ENCODE measurements around the gene DYRK1A. TPM values are rescaled to one million over a fixed set of nuclear protein-coding genes. Genes with fewer than 3 reads are reported as not detected.

The DYRK1A gene
- polyA plus RNA-seq, 12 donors, result 53.7 to 71.2 (median 62.3) TPM; not detected in 1

DNA sequence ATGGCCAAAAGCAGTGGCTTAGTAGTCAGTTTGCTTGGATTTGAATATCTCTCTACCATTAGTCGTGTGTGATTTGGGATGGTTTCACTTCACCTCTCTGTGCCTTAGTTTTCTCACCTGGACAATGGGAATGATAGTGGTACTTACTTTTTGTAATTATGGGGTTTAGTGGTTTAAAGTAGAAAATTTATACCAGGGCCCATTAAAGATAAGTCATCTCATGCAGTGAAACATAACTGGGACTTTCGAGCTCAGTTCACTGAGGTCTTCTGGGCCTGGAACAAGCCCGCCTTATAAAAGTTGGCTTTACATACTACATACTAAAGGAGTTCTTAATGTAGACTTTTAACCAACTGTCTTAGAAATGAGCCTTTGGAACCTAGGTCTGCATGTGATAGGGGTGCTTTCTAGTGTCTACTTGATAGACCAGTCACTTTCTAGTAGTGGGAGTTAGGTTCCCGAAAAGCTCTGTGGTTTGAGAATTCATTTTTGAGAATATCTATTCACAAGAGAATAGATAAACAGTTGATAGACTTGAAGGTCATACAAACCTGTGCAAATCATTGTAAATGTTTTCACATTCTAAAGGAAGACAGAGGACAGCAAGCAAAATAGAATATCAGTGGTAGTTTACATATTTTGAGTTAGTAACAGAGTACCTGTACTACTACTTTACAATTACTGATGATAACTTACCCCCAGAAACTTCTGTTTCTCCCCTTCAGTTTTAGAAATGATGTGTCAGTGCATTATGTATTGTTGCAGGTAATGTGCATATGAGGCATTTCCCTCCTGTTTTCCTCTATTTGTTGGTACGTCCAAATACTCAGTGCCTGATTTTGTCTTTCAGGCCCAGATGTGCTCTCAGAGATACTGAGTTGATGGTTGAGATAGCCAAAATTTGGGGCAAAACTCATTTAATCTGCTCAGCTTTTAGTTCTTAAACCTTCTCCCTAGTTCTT, 48.0 kb downstream of the DYRK1A start:
- DNase-seq, result no peak

DNA sequence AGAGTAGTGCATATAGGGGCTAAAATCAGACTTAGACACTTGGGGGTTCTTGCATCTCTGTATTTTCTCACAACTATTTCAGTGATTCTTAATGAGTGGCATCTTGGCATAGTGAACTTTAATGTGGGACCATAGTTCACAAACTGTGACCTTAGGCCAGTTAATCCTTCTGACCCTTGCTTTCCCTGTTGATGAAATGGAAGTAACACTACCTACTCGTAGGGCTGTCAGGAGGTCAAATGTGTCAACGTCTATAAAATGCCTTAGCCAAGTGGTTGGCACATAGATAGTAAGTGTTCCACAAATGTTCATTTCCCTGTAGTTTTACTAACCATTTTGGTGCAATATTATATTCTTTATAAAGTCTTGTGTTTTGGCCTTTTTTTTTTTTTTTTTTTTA, 49.4 kb downstream of the DYRK1A start:
- no peak for DNase-seq

DNA sequence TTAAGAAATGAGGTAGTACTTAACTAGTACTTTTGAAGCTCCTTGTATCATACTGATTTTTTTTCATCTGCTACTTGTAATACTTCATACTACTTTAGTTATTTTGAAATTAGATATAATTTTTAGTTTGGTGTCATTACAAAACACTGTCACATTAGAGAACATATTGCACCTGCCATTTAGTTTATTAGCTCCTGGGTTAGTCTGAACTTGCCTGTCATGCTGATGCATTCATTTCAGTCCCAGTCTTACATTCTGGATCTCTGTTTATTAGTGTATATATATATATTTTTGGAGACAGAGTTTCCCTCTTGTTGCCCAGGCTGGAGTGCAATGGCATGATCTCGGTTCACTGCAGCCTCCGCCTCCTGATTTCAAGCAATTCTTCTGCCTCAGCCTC, 50.3 kb downstream of the DYRK1A start:
- no peak for DNase-seq

DNA sequence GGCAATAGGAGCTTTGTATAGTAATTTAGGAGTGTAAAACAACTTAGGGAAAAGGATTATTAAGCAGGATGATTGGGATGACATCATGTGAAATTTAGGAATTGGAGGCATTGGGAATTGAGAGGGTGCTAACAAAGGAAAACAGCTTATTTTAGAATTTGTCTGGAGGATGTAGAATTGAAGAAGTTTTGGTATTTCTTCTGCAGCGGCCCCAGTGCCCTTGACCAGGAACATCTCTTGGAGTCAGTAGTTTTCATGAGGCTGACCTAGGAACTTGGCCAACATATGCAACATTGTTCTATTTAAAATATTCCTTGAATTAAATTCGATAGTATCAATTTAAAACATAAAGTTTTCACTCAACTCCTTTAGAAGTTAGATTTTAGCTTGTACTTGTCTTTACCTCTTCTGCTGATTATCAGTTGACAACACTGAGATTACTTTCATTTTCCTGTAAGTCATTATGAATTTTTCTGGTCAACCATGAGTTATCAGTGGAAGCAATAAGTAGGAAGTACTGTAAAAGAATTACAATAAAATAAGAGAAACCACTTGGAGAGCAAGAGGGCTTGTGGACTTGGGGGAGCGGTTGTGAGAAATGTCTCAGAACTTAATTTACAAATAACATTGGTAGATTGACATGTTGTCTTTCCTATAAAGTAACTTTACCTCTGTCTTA, 52.8 kb downstream of the DYRK1A start:
- DNase-seq, result no peak

DNA sequence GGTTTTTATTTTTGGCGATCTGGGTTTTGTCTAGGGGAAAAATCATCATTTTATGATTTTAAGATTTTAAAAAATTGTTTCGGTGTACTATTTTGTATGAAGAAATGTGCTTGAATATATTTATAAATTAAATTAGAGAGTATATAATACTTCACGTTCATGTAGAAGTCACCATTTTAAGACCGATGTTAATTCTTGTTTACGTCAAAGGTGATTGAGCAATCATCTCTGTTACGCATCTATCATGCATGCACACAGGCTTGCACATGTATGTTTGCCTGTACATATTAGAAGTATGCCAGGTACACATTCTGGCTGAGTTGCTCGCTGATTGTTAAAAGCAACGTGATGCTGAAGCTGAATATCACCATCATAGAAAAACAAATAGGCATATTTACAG, 54.7 kb downstream of the DYRK1A start:
- DNase-seq, result no peak

DNA sequence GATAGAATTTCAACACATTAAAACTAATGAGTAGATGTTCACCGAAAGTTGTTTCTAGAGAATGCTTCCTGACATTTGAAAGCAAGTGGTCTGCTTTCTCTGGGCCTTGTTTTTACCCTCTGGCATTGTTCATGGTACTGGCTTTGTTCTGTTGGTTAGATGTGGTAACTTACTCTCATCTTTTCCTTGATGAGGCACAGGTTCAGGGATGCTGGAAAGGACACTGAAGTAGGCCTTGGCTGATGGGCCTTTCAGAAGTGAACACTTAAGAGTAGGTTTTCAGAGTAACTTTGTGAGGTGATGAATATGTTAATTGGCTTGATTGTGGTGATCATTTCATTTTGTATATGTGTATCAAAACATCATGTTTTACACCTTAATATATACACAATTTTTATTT, 55.8 kb downstream of the DYRK1A start:
- no peak for DNase-seq

DNA sequence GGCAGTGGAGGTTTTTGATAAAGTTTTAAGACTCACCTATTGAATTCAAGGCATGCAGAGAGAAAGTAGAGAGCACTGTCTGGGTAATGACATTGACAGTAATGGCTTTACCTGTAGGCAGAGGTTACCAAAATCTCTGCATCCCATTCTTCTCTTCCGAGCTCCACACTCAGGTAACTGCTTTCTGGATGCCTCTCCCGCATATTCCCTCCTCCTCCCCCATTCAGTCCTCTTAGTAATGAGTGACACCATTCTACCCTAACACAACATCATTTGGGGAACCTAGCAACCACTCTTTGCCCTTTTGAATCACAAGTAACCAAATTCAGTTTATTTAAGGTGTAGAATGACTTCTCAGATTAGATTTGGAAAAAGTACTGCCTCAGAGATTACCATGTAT, 56.5 kb downstream of the DYRK1A start:
- no peak for DNase-seq

DNA sequence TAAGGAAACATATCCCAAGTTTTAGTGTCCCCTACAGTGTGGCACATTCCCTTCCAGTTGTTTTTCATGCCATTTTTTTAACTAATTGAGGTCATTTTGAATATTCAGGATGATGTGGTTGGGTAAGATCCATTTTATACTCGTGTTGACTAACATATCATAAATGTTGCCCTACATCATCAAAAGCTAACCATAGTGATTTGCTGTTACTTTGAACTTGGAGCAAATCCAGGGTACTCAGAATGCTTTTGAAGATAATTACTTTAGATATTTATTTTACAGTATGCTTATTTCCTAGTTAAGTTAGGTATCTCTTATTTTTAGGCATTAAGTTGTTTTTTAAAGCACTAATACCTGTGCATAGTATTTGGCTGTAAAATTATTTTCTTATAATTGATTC, 57.8 kb downstream of the DYRK1A start:
- DNase-seq, result no peak

DNA sequence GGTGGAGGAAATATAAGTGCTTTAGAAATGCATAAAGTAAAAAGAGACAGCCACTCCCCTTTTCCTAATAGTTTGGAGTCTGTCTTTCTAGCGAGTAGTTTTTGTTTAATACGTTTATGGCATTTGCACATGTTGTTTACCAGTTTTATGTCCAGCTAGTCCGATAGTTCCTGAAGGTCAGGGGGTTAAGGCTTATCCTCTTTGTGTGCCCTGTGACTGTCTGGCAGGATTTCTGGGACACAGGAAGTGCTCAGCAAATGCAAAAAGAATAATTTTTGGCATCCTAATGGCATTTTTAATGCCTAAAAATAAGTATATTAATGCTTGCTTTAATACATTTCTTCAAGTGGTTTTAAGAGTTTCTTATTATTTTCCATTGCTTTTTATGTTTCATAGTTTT, 58.4 kb downstream of the DYRK1A start:
- no peak for DNase-seq

DNA sequence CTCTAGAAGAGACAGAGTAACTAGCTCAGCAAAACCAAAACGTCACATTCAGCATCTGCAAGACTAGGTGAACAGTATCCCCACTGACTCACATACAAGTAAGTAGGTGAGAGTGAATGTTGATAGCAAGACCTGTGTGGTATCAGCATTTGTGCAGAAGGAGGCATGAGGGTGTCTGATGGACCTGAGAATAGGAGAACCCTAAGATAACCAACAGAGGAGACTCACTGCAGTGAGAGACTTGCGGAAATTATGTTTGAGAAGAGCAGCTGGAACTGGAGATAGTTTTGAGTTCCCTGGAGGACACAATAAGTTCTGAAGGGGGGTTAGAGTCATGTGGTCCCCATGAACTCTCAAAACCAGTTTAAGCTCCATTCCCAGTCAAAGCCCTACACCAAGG, 59.1 kb downstream of the DYRK1A start:
- DNase-seq, result no peak

DNA sequence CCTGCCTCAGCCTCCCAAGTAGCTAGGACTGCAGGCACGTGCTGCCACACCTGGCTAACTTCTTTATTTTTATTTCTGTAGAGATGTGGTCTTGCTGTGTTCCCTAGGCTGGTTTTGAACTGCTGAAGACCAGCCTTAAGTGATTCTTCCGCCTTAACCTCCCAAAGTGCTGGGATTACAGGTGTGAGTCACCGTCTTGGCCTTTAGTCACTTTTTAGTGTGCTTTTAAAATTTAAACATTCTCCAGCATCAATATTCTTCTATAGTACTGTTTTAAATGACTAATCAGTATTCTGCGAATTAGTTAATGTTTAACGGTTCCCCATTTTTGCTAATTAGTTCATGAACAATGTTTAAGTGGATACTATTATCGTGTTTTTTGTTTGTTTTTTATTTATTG, 60.6 kb downstream of the DYRK1A start:
- DNase-seq, result no peak

DNA sequence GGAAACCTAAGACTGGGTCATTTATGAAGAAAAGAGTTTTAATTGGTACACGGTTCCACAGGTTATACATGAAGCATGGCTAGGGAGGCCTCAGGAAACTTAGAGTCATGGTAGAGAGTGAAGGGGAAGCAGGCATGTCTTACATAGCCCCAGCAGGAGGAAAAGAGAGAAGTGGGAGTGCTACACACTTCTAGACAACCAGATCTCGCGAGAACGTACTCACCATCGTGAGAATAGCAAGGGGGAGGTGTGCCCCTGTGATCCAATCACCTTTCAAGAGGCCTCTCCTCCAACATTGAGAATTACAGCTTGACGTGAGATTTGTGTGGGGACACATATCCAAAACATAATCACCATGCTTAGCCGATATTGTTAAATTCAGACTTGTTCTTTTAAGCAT, 62.8 kb downstream of the DYRK1A start:
- no peak for DNase-seq

DNA sequence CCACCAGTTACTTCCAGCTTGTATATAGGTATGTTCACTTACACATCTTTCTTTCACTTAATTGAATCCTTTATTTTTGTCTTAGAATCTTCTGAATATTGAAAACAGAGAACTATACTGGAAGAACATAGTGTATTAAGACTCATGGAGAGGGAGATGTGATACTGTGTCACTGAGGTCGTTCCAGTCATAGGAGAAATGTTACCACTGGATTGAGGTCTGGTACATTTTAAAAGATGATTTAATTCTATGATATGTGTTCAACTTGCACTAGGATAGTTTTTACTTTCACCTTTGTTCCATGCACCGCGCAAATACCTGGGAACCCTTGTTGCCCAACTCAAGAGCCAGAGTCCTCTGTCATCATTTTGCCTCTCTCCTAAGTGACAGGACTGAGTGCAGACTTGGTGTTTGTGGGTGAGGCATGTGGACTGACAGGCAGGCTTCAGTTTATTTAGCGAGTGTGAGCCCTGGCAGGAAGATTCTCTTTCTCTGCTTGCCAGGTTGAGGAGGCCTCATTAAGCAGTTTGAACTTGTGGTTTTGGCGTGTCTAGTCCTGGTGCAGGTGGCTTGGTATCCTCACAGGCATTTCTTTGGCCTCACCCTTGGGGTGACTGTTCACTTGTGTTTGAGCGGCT, 63.7 kb downstream of the DYRK1A start:
- no peak for DNase-seq

DNA sequence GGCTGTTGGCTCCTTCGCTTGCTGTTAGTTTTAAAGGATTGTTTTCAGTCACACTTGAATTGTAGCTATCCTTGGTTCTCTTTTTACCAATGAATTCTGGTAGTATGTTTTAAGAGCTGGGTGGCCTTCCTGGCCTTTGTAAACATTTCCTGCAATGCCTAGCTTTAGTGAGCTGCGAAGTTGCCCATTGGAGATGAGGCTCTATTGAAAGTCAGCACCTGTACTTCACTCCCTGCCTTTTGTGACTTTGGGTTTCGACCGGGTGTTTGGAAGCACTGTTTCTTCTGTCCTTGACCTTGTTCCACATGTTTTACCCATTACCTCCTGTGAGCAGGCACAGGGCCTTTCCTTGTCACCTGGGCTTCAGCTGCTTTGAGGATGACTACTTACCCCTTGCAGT, 64.7 kb downstream of the DYRK1A start:
- DNase-seq, result no peak

DNA sequence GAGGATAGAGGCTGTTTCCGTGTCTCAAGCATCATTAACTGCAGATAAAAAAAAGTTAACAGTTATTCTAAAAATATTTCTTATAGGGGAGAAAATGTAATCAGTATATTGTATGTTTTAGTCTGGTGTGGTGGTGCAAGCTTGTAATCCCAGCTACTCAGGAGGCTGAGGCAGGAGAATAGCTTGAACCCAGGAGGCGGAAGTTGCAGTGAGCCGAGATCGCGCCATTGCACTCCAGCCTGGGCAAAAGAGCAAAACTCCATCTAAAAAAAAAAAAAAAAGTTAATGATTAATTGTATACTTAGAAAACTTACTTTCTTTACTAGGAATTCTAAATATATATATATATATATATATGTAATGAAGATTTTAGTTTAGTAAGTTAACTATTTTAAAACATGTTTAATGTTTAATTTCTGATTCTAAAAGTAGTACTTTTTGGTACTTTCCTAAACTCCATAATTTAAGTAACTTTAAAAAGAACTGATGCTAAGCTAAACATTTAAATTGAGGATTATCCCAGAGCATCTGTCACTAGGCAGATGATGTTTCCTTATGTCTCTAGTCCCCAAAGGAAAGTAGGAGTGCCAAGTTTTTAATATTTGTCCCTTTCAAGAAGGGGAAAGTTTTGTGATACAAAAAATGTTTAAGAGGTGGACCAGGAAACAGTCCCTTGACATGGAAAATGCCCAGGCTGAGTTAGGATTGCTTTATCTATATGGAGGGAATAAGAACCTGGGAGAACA, 66.3 kb downstream of the DYRK1A start:
- no peak for DNase-seq

DNA sequence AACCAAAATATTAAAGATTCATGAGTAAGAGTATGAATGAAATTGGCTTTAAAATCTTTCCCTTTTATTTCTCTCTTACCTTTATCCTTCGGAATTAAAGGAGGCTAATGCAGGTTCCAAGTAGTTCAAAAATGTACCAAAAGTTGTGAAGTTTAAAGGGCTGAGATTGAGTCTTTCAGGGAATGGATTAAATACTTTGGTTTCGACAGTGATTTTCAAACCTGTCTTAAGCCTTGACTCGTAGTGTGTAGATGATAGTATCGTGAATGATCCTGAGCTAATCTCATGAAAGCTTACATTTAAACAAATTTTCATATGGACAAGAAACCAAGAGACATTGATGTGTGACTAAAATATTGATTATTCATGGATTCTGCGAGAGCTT, 66.9 kb downstream of the DYRK1A start:
- DNase-seq, result no peak

DNA sequence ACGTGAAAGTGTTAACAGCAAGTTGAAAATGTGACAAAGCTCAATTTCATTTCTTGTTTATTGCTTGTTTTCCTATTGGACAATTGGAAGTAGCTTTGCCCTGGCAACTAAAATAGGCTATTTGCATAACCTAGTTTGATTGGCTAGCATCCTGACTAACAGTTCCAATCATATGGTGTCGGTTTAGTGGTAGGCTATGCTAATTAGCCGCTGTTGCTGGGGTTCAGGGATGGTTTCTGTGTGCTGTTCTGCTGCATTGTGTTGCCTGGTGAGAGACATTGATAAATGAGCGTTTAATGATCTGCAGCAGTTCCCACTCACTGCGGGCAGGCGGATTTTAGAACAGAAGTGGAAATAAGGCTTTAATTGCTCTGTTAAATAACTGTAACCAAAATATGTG, 68.5 kb downstream of the DYRK1A start:
- peak; percentile 87 for DNase-seq

DNA sequence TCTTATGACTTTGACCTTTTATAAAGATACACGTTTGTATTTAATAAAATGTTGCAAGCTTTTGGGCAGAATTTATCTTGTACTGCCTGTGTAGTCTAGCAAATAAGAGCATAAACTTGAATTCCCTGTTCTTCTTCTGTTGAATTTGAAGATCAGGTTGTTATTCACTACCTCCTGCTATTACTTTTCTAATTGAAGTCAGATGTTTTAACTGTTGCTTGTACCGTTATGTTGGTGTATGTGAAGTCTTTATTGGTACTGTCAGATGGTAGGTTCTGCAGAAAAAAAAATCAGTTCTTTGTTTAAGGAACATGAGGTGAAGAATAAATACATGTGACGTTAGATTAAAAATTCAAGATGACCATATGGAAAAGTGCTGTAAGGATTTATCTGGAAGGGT, 69.1 kb downstream of the DYRK1A start:
- no peak for DNase-seq

DNA sequence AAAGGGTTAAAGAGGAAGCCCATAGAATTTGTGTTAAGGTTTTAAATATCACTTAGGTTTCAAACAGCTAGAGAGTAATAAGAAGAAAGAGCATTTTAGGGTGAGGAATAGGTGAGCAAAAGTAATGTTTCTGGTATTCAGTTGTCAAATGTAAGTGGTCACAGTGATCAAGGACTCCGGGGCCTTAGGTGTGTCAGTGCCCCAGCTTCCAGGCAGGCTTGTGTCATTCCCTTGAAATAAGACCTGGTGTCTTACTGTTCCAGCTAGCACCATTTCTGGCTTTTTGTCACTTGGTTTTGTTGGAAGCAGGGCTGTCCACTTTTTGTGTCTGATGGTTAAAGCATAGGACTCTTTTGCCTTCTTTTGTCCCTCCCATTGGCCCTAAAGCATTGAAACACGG, 69.6 kb downstream of the DYRK1A start:
- DNase-seq, result no peak

DNA sequence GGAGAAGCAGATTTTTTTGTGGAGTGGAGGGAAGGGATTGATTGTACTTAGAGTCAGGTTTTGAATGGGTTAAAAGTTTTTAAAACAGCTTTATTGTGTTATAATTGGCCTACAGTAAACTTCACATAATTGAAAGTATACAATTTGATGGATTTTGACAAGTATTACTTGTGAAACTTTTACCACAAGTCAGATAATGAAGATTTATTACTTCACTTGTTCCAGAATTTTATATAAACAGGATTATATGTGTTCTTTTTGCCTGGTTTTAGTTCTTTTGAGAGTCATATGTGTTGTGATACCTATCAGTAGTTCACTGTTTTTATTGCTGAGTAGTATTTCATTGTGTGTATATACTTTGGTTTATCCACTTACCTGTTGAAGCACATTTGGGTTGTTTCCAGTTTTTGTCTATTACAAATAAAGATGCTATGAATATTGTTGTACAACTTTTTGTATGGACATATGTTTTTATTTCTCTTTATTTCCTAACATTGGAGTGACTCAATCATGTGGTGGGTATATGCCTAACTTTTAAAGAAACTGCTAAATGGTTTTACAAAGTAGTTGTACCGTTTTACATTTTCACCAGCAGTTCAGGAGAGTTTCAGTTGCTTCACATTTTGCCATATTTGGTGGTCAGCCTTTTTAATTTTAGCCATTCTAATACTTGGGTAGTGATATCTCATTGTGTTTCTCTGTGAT, 71.0 kb downstream of the DYRK1A start:
- DNase-seq, result no peak

DNA sequence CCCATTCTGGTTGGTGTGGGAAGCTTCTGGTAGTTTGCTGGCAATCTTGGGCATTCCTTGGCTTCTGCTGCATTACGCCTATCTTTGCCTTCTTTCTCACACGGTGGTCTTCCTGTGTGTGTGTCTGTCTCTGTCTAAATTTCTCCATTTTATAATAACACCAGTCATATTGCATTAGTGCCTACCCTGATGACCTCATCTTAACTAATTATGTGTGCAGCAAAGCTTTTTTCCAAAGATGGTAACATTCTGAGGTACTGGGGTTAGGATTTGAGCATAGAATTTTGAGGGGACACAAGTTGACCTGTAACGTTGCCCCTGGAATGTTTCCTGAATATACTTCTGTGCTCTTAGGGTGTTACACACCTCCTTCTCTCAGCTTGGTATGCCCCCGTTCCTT, 77.1 kb downstream of the DYRK1A start:
- no peak for DNase-seq

DNA sequence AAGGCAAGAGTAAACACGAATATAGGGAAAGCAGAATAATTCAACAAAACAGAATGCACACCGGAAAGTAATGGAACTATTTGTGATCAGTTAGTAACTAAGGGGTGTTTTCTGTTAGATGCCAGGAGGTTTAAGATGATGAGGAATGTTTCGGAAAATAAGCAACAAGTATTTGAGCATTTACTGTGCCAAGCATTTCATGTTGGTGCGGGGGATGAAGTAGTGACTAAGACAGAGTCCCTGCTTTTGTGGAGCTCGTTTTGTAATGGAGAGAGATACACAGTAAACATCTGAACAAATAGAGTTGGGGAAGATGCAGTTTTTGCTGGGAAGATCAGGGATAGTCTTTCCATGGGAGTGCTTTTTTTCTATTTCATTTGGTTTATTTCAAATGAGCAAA, 78.7 kb downstream of the DYRK1A start:
- DNase-seq, result no peak

Measured in muscle of arm (tissue), 12 donors.